Hematopoietic multipotent progenitor cell treated with erythropoietin and hydrocortisone succinate and interleukin-3 and kit ligand, for 4 days (in vitro differentiated cells): ENCODE data around the gene VPS39.
"Not testable (repeated sequence)": the region's sequence is repeated elsewhere in the genome, so short reads cannot be mapped to it uniquely, and the experiment has no call there.

Experiments used
- DNase-seq: peaks from one replicate; pipeline ENCODE4 v3.0.0-alpha.2; 2015

Gene VPS39

GRCh38 chr15:42207674-42208579 is at the start of gene VPS39:
TSS of gene VPS39 (minus strand) at chr15:42208304. CDS start at chr15:42208153, 151 bp downstream.
- peak; percentile 95 for DNase-seq

- no peak for DNase-seq
These were observed 45.2 kb upstream of the VPS39 start for GRCh38 chr15:42253300-42253699.

- no peak for DNase-seq
These were observed 32.7 kb upstream of the VPS39 start for GRCh38 chr15:42240823-42241222.

GRCh38 chr15:42239528-42240182 is 31.6 kb upstream of the VPS39 start:
- no peak for DNase-seq

- peak; percentile 24 for DNase-seq
These were observed 25.0 kb upstream of the VPS39 start for GRCh38 chr15:42233107-42233506.

GRCh38 chr15:42232606-42233005 is 24.5 kb upstream of the VPS39 start:
- DNase-seq: no peak

- DNase-seq: no peak
These were observed 23.0 kb upstream of the VPS39 start for GRCh38 chr15:42231088-42231487.

- DNase-seq: not testable (repeated sequence)
These were observed 20.9 kb upstream of the VPS39 start for GRCh38 chr15:42228981-42229380.

GRCh38 chr15:42228036-42228435 is 19.9 kb upstream of the VPS39 start:
- no peak for DNase-seq

GRCh38 chr15:42226648-42227047 is 18.5 kb upstream of the VPS39 start:
- DNase-seq: no peak

GRCh38 chr15:42220216-42220615 is 12.1 kb upstream of the VPS39 start:
- no peak for DNase-seq

- DNase-seq: no peak
These were observed 11.0 kb upstream of the VPS39 start for GRCh38 chr15:42218953-42219592.

- no peak for DNase-seq
These were observed 9.5 kb upstream of the VPS39 start for GRCh38 chr15:42217568-42217967.

- DNase-seq: peak; percentile 64
These were observed 8.1 kb upstream of the VPS39 start for GRCh38 chr15:42215913-42216829.

- DNase-seq: no peak
These were observed 6.5 kb upstream of the VPS39 start for GRCh38 chr15:42214600-42214999.

GRCh38 chr15:42213511-42213910 is 5.4 kb upstream of the VPS39 start:
- DNase-seq: no peak

- DNase-seq: no peak
These were observed 2.6 kb upstream of the VPS39 start for GRCh38 chr15:42210696-42211095.

- no peak for DNase-seq
These were observed 1.7 kb downstream of the VPS39 start for GRCh38 chr15:42206406-42206805.

- peak; percentile 43 for DNase-seq
These were observed 4.2 kb downstream of the VPS39 start for GRCh38 chr15:42203891-42204290.

- no peak for DNase-seq
These were observed 5.5 kb downstream of the VPS39 start for GRCh38 chr15:42202653-42203052.

- DNase-seq: no peak
These were observed 6.3 kb downstream of the VPS39 start for GRCh38 chr15:42201801-42202200.

GRCh38 chr15:42199126-42199525 is 9.0 kb downstream of the VPS39 start:
- DNase-seq: no peak

GRCh38 chr15:42198516-42198915 is 9.6 kb downstream of the VPS39 start:
- no peak for DNase-seq
